Right lobe of liver (tissue), 6 donors: Measurements from ENCODE around the gene PIGQ. TPM values are rescaled to one million over a fixed set of nuclear protein-coding genes. Genes with fewer than 3 reads are reported as not detected.

Experiments used
- ATAC-seq, 4 donors: fragments of 200-7000 bp; cut with Tn5 transposase; one replicate each; pipeline ENCODE4 v1.9.1; 2020; ENCODE audit warnings: mild to moderate bottlenecking in 4 of 4, moderate library complexity in 4 of 4
- DNase-seq, 3 donors: peaks; one replicate each; pipeline ENCODE4 v3.0.0-alpha.2; 2020
- H3K27ac ChIP-seq, 3 donors: fragments of 200-600 bp; one replicate each; pipeline ENCODE4 v1.8.0; 2022
- H3K27me3 ChIP-seq, 2 donors: fragments of 200-600 bp; one replicate each; pipeline ENCODE4 v1.8.0; 2022
- H3K36me3 ChIP-seq, 4 donors: fragments of 200-600 bp; sonication (generic) in 1 of 4; one replicate each; pipeline versions ENCODE4 v1.5.1 to v1.8.0; 2017 to 2022; ENCODE audit warnings: control low read depth in 1 of 4
- H3K4me1 ChIP-seq, 4 donors: fragments of 200-600 bp; sonication (generic) in 1 of 4; one replicate each; pipeline versions ENCODE4 v1.5.1 to v1.8.0; 2017 to 2022; ENCODE audit warnings: control low read depth in 1 of 4
- H3K4me3 ChIP-seq, 3 donors: fragments of 200-600 bp; one replicate each; pipeline ENCODE4 v1.8.0; 2022
- H3K9me3 ChIP-seq, 4 donors: fragments of 200-600 bp; sonication (generic) in 1 of 4; one replicate each; pipeline versions ENCODE4 v1.5.1 to v1.8.0; 2017 to 2022; ENCODE audit warnings: control low read depth in 1 of 4
- POLR2A ChIP-seq: fragments of 450-650 bp; IDR thresholded peaks from one replicate; pipeline ENCODE4 v1.6.1; 2017; ENCODE audit warnings: antibody characterized with exemption, mild to moderate bottlenecking
- WGBS: methylation state at CpG from one replicate; pipeline ENCODE4 v1.1.6; 2018; ENCODE audit warnings: low coverage, low lambda C conversion rate; ENCODE audit not compliant: insufficient coverage; ENCODE audit errors: missing lambda C conversion rate; 5-methylcytosine and 5-hydroxymethylcytosine counted together
- intact Hi-C, 2 donors: fragments of 100-400 bp; cut with DNase I; formaldehyde crosslinking; loops; one replicate each; pipeline versions ENCODE4 v1.11.2 to v1.14.1; 2022
- total RNA-seq, 6 experiments: library from RNA; depleted of rRNA in 2 of 6; stranded (reverse); fragments of >200 nt in 2 of 6; fragmentation: NEBNext Ultra II Directional in 3 of 6; extraction: Animal tissue kit (Norgen Biotek cat#: 25700) in 3 of 6; gene quantifications; one replicate each; pipeline versions ENCODE4 v1.1.0 to v1.2.4, GENCODE V29; 2016 to 2023
- TF ChIP-seq, protein P1 (sequence below), 4 donors: fragments of 200-600 bp in 3 of 4; fragments of 450-650 bp in 1 of 4; IDR thresholded peaks; one replicate each; pipeline versions ENCODE4 v1.5.1 to v1.8.0; 2016 to 2022; ENCODE audit warnings: antibody characterized with exemption in 4 of 4, mild to moderate bottlenecking in 2 of 4
- donor health status: DM: no; HTN: yes; CAD: no.
- donor health status: DM: no; HTN: no; CAD: no.
- donor health status: DM: no; HTN: no; CAD: no.
- donor health status: DM: no; HTN: yes; CAD: no.
- donor health status: DM: no; HTN: yes; CAD: no.

The PIGQ gene
- total RNA-seq, 6 experiments from 2014 or later, result 19.5 to 32.0 (median 27.8) TPM

DNA sequence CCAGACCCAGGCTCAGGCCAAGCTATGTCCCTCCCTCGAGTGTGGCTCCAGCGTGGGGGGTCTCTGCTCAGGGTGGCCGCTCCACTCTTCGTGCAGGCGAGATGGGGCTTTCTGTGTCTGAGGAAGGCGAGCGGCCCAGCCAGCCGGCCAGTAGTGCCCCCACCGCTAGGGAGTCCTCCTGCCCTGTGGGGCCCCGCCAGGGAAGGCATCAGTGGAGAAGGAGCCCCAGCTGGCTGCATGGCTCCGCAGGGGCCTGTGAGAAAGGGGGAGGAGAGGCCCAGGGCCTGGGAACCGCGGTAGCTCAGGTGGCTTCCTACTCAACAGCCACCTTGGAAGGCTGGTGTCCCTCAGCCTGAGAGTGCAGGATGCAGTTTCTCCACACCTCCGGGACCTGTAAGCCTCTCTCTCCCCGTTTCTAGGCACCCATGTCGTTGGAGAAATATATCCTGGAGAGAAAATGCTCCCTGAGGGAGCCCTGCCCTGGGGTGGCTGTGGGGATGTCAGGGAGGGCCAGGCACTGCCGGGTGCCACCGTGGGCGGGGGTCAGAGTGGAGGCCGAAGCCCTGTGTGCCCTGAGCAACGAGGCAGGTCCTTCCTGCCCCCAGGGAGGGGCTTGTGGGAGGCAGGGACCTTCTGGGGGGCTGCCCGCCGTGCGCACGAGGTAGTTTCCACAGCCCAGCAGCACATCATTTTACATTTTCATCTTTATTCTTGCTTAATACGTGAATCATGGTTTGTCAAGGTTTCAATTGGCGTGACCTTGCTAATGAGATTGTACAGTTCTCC is 3.3 kb downstream of the PIGQ start:
- Histone ChIP-seq H3K4me3 (no peak overlapping the region), H3K9me3 (no peaks in the 10 kb centered on the region), H3K27me3 (no peaks in the 10 kb centered on the region), H3K27ac (no peak overlapping the region), H3K36me3 (no peaks in the 10 kb centered on the region), H3K4me1 (peaks cover 0 to 8% (median 0%) of the 10 kb centered on the region in 4 donors)
- intact Hi-C loops, result no loop called here
- ATAC-seq, result no peak
- 93% methylated on average over 2 of the region's 27 CpGs for WGBS
- no peak for TF ChIP-seq POLR2A
- no peak for DNase-seq

DNA sequence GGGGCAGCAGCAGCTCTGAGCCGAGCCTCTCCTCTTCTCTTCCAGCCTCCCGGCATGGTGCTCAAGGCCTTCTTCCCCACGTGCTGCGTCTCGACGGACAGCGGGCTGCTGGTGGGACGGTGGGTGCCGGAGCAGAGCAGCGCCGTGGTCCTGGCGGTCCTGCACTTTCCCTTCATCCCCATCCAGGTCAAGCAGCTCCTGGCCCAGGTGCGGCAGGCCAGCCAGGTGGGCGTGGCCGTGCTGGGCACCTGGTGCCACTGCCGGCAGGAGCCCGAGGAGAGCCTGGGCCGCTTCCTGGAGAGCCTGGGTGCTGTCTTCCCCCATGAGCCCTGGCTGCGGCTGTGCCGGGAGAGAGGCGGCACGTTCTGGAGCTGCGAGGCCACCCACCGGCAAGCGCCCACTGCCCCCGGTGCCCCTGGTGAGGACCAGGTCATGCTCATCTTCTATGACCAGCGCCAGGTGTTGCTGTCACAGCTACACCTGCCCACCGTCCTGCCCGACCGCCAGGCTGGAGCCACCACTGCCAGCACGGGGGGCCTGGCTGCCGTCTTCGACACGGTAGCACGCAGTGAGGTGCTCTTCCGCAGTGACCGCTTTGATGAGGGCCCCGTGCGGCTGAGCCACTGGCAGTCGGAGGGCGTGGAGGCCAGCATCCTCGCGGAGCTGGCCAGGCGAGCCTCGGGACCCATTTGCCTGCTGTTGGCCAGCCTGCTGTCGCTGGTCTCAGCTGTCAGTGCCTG is 4.4 kb downstream of the PIGQ start:
- H3K9me3 ChIP-seq, result no peaks in the 10 kb centered on the region
- no peak for TF ChIP-seq POLR2A
- TF ChIP-seq, protein P1, sequence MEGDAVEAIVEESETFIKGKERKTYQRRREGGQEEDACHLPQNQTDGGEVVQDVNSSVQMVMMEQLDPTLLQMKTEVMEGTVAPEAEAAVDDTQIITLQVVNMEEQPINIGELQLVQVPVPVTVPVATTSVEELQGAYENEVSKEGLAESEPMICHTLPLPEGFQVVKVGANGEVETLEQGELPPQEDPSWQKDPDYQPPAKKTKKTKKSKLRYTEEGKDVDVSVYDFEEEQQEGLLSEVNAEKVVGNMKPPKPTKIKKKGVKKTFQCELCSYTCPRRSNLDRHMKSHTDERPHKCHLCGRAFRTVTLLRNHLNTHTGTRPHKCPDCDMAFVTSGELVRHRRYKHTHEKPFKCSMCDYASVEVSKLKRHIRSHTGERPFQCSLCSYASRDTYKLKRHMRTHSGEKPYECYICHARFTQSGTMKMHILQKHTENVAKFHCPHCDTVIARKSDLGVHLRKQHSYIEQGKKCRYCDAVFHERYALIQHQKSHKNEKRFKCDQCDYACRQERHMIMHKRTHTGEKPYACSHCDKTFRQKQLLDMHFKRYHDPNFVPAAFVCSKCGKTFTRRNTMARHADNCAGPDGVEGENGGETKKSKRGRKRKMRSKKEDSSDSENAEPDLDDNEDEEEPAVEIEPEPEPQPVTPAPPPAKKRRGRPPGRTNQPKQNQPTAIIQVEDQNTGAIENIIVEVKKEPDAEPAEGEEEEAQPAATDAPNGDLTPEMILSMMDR (IDR thresholded peaks at IDR 0.05), result no peak
- peaks cover 0 to 7% (median 0%) of the 10 kb centered on the region in 4 donors for H3K4me1 ChIP-seq
- no peaks in the 10 kb centered on the region for H3K36me3 ChIP-seq
- ATAC-seq (no peak), DNase-seq (no peak)
- 60% methylated on average over 1 of the region's 46 CpGs for WGBS
- H3K27me3 ChIP-seq, result no peaks in the 10 kb centered on the region
- no peak overlapping the region for H3K27ac ChIP-seq
- intact Hi-C loops, result no loop called here
- no peak overlapping the region for H3K4me3 ChIP-seq

DNA sequence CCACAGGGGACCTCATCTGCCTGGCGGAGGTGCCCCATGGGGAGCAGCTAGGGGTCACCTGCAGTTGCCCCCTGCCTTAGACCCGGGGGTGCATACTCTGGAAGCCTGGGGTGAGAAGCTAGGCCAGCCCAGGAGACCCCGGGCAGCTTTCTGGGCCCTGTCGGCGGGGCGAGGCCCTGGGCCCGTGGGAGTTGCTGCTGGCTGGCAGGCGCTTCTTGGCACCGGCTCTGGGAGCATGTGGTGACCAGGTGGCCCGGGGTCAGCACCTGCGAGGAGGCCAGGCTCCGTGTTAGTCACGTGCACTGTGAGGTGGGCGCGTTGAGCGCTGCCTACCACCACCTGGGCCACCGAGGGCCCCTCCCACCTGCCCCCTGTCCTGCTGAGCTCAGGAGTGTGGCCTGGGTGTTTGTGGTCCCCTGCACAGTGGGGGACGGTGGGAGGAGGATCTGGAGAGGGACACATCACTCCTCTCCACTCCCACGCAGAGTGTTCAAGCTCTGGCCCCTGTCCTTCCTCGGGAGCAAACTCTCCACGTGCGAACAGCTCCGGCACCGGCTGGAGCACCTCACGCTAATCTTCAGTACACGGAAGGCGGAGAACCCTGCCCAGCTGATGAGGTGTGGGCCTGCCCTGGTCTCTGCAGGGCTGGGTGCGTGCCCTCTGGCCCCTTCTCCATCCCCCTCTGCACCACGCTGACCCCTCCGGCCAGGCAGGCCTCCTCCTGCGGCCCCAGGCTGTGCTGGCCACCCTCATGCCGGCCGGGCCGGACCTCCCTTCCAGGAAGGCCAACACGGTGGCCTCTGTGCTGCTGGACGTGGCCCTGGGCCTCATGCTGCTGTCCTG is 5.8 kb downstream of the PIGQ start:
- no peak overlapping the region for H3K27ac ChIP-seq
- no peak for TF ChIP-seq POLR2A
- peaks cover 0 to 2% (median 0%) of the 10 kb centered on the region in 4 donors for H3K4me1 ChIP-seq
- DNase-seq (no peak), ATAC-seq (no peak)
- H3K4me3 ChIP-seq, result no peak overlapping the region
- no peaks in the 10 kb centered on the region for H3K27me3 ChIP-seq
- WGBS, result no CpG with 5 or more reads among the region's 36 CpGs
- H3K36me3 ChIP-seq, result no peaks in the 10 kb centered on the region
- intact Hi-C loops, result no loop called here
- H3K9me3 ChIP-seq, result no peaks in the 10 kb centered on the region

DNA sequence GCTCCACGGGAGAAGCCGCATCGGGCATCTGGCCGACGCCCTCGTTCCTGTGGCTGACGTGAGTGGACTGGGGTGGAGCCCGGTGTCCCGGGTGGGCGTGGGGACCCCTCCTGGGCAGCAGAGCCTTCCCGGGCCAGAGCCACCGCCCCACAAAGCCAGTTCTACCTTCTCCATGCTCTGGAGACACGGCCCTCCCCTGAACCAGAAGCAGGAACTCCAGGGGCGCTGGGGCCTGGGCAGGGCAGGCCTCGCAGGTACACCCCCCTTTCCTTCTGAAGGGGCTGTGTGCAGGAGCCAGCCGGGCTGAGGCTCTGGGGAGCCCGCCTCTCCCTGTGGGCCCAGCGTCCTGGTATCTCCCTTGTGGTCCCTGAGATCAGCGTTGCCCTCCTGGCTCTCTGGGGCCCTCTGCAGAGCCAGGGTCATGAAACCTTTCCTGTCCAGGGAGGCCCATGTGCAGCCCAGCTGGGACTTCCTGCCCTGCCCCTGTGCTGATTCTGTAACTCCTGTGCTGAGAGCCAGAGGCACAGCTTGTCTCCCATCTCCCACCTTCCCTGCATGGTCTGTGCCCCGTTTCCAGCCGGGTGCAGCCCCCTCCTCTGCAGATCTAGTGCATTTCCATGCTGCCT is 6.5 kb downstream of the PIGQ start:
- Histone ChIP-seq H3K4me1 (no peaks in the 10 kb centered on the region), H3K27me3 (no peaks in the 10 kb centered on the region), H3K4me3 (no peak overlapping the region), H3K9me3 (no peaks in the 10 kb centered on the region), H3K36me3 (no peaks in the 10 kb centered on the region), H3K27ac (no peak overlapping the region)
- TF ChIP-seq, protein P1 (IDR thresholded peaks at IDR 0.05), result no peak
- no peak for TF ChIP-seq POLR2A
- WGBS, result 43% methylated on average over 2 of the region's 21 CpGs
- intact Hi-C loops, result no loop called here
- ATAC-seq (no peak), DNase-seq (no peak)

DNA sequence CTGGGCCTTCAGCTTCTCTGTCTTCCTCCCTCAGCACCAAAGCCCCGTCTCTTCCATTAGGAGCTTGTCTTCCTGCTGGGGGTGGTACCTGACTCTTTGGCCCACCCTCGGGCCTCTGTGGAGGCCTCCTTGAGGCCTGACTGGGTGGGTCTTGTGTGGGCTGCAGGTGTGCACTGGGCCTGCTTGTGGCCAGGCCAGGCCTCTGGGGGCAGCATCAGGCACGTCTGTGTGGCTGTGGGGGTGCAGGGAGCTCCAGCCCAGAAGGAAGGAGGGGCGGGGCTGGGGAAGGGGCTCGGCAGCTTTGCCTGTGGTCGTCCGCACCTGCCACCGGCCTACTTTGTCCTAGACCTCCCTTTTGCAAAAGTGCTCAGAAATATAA is 7.0 kb downstream of the PIGQ start:
- no peak for DNase-seq
- no peaks in the 10 kb centered on the region for H3K9me3 ChIP-seq
- no peak for ATAC-seq
- no peaks in the 10 kb centered on the region for H3K36me3 ChIP-seq
- H3K4me3 ChIP-seq, result no peak overlapping the region
- WGBS, result 68% methylated on average over 7 of the region's 8 CpGs
- H3K27me3 ChIP-seq, result no peaks in the 10 kb centered on the region
- TF ChIP-seq, protein P1 (IDR thresholded peaks at IDR 0.05), result no peak
- no peak for TF ChIP-seq POLR2A
- H3K4me1 ChIP-seq, result no peaks in the 10 kb centered on the region
- intact Hi-C loops, result no loop called here
- no peak overlapping the region for H3K27ac ChIP-seq
